HT-29 (cell line): ENCODE measurements around the gene SNPH. TPM values are rescaled to one million over a fixed set of nuclear protein-coding genes. Genes with fewer than 3 reads are reported as not detected.
A peak's percentile ranks its signal among the peaks of the same experiment; 100 is the strongest.
"Not testable (repeated sequence)": the region's sequence is repeated elsewhere in the genome, so short reads cannot be mapped to it uniquely, and the experiment has no call there.

Source experiments
- DNase-seq: peaks from one replicate; pipeline ENCODE4 v3.0.0-alpha.2; 2015; ENCODE audit warnings: low spot score
- total RNA-seq: library from RNA; depleted of rRNA; stranded (reverse); fragments of >200 nt; shearing (Covaris generic); gene quantifications from 2 replicates; pipeline ENCODE4 v1.2.3, GENCODE V29; 2014; rRNA removed

The SNPH gene
- total RNA-seq = 0.13 and 0.36 TPM in 2 replicates

- no peak for DNase-seq
Measured at GRCh38 chr20:1266167-1266973, at the start of gene SNPH. Gene SNPH, plus strand, starts transcription at chr20:1266294. Its CDS starts 29,946 bp downstream, at chr20:1296240.

- not testable (repeated sequence) for DNase-seq
Measured at GRCh38 chr20:1216527-1217427, 49.3 kb upstream of the SNPH start.

- not testable (repeated sequence) for DNase-seq
Measured at GRCh38 chr20:1222750-1223149, 43.3 kb upstream of the SNPH start.

- DNase-seq = no peak
Measured at GRCh38 chr20:1224205-1224890, 41.7 kb upstream of the SNPH start.

- peak; percentile 28 for DNase-seq
Measured at GRCh38 chr20:1225263-1225782, 40.8 kb upstream of the SNPH start.

GRCh38 chr20:1225783-1226654, 40.1 kb upstream of the SNPH start, which contains the start of gene RAD21L1:
Gene RAD21L1, plus strand, starts transcription at chr20:1226044. Its CDS starts 2,410 bp downstream, at chr20:1228454.
- peak; percentile 56 for DNase-seq

GRCh38 chr20:1229541-1229940, 36.6 kb upstream of the SNPH start:
- DNase-seq = no peak

GRCh38 chr20:1232286-1233111, 33.6 kb upstream of the SNPH start:
- no peak for DNase-seq

GRCh38 chr20:1240549-1240948, 25.5 kb upstream of the SNPH start:
- DNase-seq = no peak

GRCh38 chr20:1241456-1241855, 24.6 kb upstream of the SNPH start:
- DNase-seq = no peak

- DNase-seq = no peak
Measured at GRCh38 chr20:1242099-1242498, 24.0 kb upstream of the SNPH start.

GRCh38 chr20:1242530-1242929, 23.6 kb upstream of the SNPH start:
- DNase-seq = no peak

- no peak for DNase-seq
Measured at GRCh38 chr20:1245578-1245977, 20.5 kb upstream of the SNPH start.

- no peak for DNase-seq
Measured at GRCh38 chr20:1247689-1248088, 18.4 kb upstream of the SNPH start.

GRCh38 chr20:1250282-1250681, 15.8 kb upstream of the SNPH start:
- DNase-seq = not testable (repeated sequence)

GRCh38 chr20:1252416-1252815, 13.7 kb upstream of the SNPH start:
- DNase-seq = no peak

- DNase-seq = no peak
Measured at GRCh38 chr20:1254254-1254653, 11.8 kb upstream of the SNPH start.

- DNase-seq = no peak
Measured at GRCh38 chr20:1255675-1256074, 10.4 kb upstream of the SNPH start.

- DNase-seq = no peak
Measured at GRCh38 chr20:1263853-1264252, 2.2 kb upstream of the SNPH start.

GRCh38 chr20:1264727-1265126, 1.4 kb upstream of the SNPH start:
- no peak for DNase-seq
